GM13976 (cell line): ENCODE measurements around the gene GALNT13.

Experiments used
- DNase-seq: peaks from one replicate; pipeline ENCODE4 v3.0.0; 2012; ENCODE audit warnings: low spot score
- in situ Hi-C: fragments of 300-500 bp; cut with MboI; formaldehyde crosslinking; loops from one replicate; pipeline ENCODE4 v1.12.0; 2022; ENCODE audit warnings: low sequenced_read_pairs, mixed read lengths, inconsistent platforms; ENCODE audit not compliant: unreplicated experiment
- TF ChIP-seq, protein P1 (sequence below): IDR thresholded peaks from 2 replicates; pipeline ENCODE4 v1.5.1; 2012; ENCODE audit warnings: borderline replicate concordance, mild to moderate bottlenecking; ENCODE audit not compliant: insufficient read depth; ENCODE audit errors: extremely low read depth, missing control alignments, control extremely low read depth

Gene GALNT13

GRCh38 chr2:153940511-153940910 lies 68.8 kb downstream of the GALNT13 start:
- no peak for DNase-seq
- TF ChIP-seq, protein P1, sequence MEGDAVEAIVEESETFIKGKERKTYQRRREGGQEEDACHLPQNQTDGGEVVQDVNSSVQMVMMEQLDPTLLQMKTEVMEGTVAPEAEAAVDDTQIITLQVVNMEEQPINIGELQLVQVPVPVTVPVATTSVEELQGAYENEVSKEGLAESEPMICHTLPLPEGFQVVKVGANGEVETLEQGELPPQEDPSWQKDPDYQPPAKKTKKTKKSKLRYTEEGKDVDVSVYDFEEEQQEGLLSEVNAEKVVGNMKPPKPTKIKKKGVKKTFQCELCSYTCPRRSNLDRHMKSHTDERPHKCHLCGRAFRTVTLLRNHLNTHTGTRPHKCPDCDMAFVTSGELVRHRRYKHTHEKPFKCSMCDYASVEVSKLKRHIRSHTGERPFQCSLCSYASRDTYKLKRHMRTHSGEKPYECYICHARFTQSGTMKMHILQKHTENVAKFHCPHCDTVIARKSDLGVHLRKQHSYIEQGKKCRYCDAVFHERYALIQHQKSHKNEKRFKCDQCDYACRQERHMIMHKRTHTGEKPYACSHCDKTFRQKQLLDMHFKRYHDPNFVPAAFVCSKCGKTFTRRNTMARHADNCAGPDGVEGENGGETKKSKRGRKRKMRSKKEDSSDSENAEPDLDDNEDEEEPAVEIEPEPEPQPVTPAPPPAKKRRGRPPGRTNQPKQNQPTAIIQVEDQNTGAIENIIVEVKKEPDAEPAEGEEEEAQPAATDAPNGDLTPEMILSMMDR = no peak
- in situ Hi-C loops = no loop called here

DNA sequence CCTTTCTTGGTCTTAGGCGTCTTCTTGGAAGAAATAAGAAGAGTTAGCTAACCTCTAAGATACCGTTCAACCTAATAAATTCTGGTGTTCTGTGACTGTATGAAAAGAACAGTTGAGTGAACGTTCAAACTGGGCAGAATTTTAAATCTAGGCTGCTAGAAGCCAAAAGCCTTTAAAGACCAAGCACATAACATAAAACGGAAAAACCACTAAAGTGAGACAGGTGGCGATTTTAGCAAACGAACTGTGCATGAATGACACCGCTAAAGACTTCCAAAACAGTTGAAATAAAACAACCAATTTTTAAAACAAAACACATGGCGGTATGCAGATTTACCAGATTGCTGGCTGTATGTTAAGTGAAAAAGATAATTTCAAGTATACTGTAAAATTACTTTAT lies 73.1 kb downstream of the GALNT13 start:
- no peak for DNase-seq
- TF ChIP-seq, protein P1 = no peak
- in situ Hi-C loops = no loop called here

GRCh38 chr2:153946036-153946435 lies 74.3 kb downstream of the GALNT13 start:
- no peak for DNase-seq
- in situ Hi-C loops = no loop called here
- TF ChIP-seq, protein P1 = no peak

GRCh38 chr2:153953761-153954160 lies 82.0 kb downstream of the GALNT13 start:
- DNase-seq = no peak
- in situ Hi-C loops = no loop called here
- TF ChIP-seq, protein P1 = no peak

DNA sequence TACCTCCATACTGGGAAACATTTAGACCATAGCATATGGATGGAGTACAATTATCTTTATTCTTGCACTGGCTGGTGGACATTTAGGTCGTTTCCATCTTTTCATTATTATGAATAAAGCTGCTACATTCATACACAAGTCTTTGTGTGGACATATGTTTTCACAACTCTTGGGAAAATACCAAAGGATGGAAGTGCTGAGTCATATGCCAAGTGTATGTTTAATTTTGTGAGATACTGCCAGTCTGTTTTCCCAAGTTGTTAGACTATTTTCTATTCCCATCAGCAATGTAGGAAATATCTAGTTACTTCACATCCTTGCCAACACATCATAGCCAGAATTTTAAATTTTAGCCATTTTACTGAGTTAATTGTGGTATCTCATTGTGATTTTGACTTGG lies 91.5 kb downstream of the GALNT13 start:
- TF ChIP-seq, protein P1 = no peak
- DNase-seq = no peak
- in situ Hi-C loops = no loop called here

DNA sequence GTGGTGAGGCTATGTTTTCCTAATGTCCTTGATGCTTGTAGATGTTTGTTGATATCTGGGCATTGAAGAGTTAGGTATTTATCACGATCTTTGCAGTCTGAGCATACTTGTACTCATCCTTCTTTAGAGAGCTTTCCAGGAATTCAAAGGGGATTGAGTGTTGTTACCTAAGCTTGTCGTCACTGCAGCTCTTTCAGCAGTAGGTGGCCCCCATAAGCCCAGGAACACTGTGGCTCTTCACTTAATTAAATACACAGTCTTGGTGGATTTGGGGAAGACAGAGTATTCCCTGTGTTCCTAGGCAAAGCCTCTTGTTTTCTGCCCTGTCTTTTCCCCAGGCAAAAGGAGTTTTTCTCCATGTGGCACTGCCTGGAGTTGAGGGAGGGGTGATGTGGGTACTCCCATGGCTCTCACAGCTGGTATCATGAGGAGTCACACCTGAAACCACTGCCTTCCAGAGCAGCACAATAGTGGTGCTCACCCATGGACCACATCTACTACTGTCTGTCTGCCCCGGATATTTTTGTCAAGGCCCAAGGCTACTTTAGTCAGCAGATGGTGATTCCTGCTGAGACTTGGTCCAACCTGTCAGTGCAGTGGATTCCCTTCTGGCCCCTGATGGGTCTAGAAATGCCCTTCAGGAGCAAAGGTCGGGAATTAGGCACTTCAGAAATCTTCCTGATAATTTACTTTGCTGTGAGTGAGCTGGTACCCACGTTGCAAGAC lies 95.7 kb downstream of the GALNT13 start:
- in situ Hi-C loops = no loop called here
- TF ChIP-seq, protein P1 = no peak
- no peak for DNase-seq
